Peyer's patch (tissue), 4 donors: Measurements from ENCODE around the gene THBD. TPM values are rescaled to one million over a fixed set of nuclear protein-coding genes. Genes with fewer than 3 reads are reported as not detected.

Experiments
- DNase-seq, 3 donors: peaks; one replicate each; pipeline ENCODE4 v3.0.0-alpha.2; 2017 to 2019
- H3K27ac ChIP-seq, 4 donors: fragments of 200-600 bp; sonication (generic); one replicate each; pipeline ENCODE4 v1.5.1; 2016 to 2019
- H3K27me3 ChIP-seq, 2 donors: fragments of 200-600 bp; sonication (generic); one replicate each; pipeline ENCODE4 v1.5.1; 2019
- H3K36me3 ChIP-seq, 3 donors: fragments of 200-600 bp; sonication (generic); one replicate each; pipeline ENCODE4 v1.5.1; 2016 to 2019
- H3K4me1 ChIP-seq, 4 donors: fragments of 200-600 bp; sonication (generic); one replicate each; pipeline ENCODE4 v1.5.1; 2016 to 2019
- H3K4me3 ChIP-seq, 4 donors: fragments of 200-600 bp; sonication (generic); 1 replicate in 3 of 4; 2 replicates in 1 of 4; pipeline ENCODE4 v1.5.1; 2016 to 2019; ENCODE audit warnings: mild to moderate bottlenecking in 1 of 4
- H3K9me3 ChIP-seq, 4 donors: fragments of 200-600 bp; sonication (generic); one replicate each; pipeline ENCODE4 v1.5.1; 2016 to 2019; ENCODE audit warnings: mild to moderate bottlenecking in 1 of 4
- POLR2A ChIP-seq, 2 donors: fragments of 450-650 bp; IDR thresholded peaks; one replicate each; pipeline ENCODE4 v1.5.1; 2017; ENCODE audit warnings: antibody characterized with exemption in 2 of 2, mild to moderate bottlenecking in 2 of 2, moderate library complexity in 2 of 2
- total RNA-seq, 4 donors: library from RNA; depleted of rRNA; stranded (reverse); fragments of >200 nt; gene quantifications; one replicate each; pipeline ENCODE4 v1.1.0, GENCODE V29; 2016
- TF ChIP-seq, protein P1 (sequence below), 6 experiments: fragments of 450-650 bp in 4 of 6; fragments of 200-600 bp in 2 of 6; sonication (generic) in 1 of 6; IDR thresholded peaks; one replicate each; pipeline ENCODE4 v1.5.1; 2017 to 2019; ENCODE audit warnings: antibody characterized with exemption in 6 of 6, mild to moderate bottlenecking in 3 of 6, moderate library complexity in 1 of 6

THBD gene
- total RNA-seq, 4 donors from 2014 or later = 7.9 to 31.4 (median 12.9) TPM

DNA sequence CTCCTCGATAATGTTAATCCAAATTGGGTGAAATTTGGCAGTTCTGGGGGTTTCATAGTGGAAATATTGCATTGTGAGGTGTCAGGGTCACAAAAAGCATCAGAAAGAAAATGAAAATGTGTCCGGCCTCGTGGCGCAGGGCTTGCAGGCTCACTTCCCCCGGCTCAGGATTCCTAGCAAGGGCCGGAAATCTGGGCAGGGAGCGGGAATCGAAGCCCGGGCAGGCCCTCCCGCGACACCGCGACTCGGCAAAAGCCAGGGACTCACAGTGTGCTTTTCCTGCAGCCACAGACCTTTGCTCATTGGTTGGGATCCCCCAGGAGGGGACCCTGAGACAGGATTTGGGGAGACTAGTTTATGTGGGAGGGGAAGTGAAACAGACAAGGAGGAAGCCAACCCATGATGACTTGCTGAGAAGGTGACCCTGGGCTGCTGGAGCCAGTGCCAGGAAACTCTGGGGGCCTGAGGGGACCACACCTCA, 37.5 kb upstream of the THBD start:
- H3K4me1 ChIP-seq = no peaks in the 10 kb centered on the region
- peak overlapping the region in 3 of 4 donors; percentile 46 to 83 (median 62) for H3K27ac ChIP-seq
- H3K9me3 ChIP-seq = no peaks in the 10 kb centered on the region
- H3K27me3 ChIP-seq = no peaks in the 10 kb centered on the region
- H3K36me3 ChIP-seq = no peaks in the 10 kb centered on the region
- TF ChIP-seq, protein P1, sequence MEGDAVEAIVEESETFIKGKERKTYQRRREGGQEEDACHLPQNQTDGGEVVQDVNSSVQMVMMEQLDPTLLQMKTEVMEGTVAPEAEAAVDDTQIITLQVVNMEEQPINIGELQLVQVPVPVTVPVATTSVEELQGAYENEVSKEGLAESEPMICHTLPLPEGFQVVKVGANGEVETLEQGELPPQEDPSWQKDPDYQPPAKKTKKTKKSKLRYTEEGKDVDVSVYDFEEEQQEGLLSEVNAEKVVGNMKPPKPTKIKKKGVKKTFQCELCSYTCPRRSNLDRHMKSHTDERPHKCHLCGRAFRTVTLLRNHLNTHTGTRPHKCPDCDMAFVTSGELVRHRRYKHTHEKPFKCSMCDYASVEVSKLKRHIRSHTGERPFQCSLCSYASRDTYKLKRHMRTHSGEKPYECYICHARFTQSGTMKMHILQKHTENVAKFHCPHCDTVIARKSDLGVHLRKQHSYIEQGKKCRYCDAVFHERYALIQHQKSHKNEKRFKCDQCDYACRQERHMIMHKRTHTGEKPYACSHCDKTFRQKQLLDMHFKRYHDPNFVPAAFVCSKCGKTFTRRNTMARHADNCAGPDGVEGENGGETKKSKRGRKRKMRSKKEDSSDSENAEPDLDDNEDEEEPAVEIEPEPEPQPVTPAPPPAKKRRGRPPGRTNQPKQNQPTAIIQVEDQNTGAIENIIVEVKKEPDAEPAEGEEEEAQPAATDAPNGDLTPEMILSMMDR (IDR thresholded peaks at IDR 0.05) = no peak
- TF ChIP-seq POLR2A (IDR thresholded peaks at IDR 0.05) = no peak
- H3K4me3 ChIP-seq = no peak overlapping the region
- no peak for DNase-seq

DNA sequence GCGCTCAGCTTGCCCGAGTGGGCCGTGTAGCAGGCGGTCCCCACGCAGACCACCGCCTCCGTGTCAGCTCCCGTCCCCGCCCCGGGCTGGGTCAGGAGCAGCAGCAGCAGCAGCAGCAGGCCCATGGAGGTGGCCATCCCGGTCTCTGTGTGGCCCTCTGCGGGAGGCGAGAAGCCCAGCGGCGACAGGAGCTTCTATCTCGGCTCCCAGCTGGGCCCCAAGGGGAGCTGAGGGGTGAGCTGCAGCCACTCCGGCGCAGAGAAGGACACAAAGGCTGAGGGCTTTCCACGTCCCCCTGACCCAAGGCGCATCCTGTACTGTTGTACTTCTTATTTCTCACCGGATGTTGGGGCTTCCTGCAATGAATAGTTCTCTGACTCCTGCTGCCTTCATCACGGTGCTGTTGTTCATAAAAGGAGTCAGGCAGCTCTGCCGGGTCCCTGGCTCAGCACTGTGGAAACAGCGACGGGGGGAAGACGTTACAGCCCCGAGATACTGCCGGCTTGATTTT, 36.6 kb upstream of the THBD start, which contains the start of gene CD93:
CD93 (minus strand) TSS at position 269 of the 511 bp plus-strand sequence; CDS start at position 137, 132 bp downstream.
- Histone ChIP-seq H3K4me1 (no peaks in the 10 kb centered on the region), H3K36me3 (no peaks in the 10 kb centered on the region), H3K9me3 (no peaks in the 10 kb centered on the region), H3K27me3 (no peaks in the 10 kb centered on the region), H3K4me3 (peak within 1 kb of the TSS in 3 of 4 donors; percentile 5 to 36 (median 34)), H3K27ac (peak within 1 kb of the TSS; percentile 38 to 83 (median 54))
- no peak for DNase-seq
- TF ChIP-seq, protein P1 (IDR thresholded peaks at IDR 0.05) = no peak
- TF ChIP-seq POLR2A (IDR thresholded peaks at IDR 0.05) = peak in 1 of 2 donors; percentile 22

DNA sequence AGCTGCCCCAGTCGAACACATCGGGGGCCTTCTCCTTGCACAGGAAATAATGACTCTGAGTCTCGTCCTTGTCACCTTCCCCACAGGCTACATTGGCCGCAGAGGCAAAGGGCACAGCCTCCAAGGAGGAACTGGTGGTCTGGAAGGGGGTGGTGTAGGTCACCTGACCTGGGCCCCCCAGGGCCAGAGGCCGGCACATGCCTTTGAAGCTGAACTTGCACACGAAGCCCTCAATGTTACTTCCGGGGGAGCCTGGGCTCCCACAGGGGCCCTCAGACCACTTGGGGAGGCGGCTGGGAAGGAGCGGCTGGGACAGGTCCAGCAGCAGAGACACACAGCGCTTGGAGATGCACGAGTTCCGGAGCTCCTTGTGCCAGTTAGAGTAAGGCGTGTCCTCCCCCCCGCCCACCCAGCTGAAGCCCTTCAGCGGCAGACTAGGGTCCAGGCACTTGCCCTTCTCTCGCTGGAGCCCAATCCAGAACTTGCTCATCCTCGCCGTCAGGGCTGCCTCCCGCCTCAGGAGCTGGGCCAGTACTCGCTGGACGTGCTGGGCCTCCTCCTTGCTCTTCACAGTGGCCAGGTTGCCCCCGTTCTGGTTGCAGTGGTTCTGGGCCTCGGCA, 36.1 kb upstream of the THBD start:
- no peaks in the 10 kb centered on the region for H3K4me1 ChIP-seq
- no peak for DNase-seq
- H3K36me3 ChIP-seq = no peaks in the 10 kb centered on the region
- peak overlapping the region; percentile 38 to 83 (median 54) for H3K27ac ChIP-seq
- no peaks in the 10 kb centered on the region for H3K27me3 ChIP-seq
- TF ChIP-seq POLR2A (IDR thresholded peaks at IDR 0.05) = no peak
- TF ChIP-seq, protein P1 (IDR thresholded peaks at IDR 0.05) = no peak
- no peaks in the 10 kb centered on the region for H3K9me3 ChIP-seq
- peak overlapping the region in 3 of 4 donors; percentile 5 to 36 (median 34) for H3K4me3 ChIP-seq

DNA sequence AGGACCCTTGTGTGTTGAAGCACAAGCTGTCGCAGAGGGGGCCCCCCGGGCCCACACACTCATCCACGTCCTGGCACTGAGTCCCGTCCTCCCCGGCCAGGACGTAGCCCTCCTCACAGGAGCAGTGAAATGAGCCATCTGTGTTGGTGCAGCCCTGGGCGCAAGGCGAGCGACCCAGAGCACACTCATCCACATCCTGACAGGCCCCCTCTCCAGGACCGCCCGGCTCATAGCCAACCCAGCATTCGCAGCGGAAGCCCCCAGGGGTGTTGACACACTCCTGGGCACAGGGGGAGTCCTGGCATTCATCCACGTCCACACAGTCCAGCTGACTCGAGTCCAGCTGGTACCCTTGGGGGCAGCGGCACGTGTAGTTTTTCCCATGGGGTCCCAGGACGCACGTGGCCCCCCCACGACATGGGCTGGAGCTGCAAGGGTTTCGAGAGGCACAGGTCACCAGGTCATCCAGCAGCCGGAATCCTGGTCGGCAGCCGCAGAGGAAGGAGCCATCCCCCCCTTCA, 35.4 kb upstream of the THBD start:
- TF ChIP-seq, protein P1 (IDR thresholded peaks at IDR 0.05) = no peak
- no peaks in the 10 kb centered on the region for H3K27me3 ChIP-seq

DNA sequence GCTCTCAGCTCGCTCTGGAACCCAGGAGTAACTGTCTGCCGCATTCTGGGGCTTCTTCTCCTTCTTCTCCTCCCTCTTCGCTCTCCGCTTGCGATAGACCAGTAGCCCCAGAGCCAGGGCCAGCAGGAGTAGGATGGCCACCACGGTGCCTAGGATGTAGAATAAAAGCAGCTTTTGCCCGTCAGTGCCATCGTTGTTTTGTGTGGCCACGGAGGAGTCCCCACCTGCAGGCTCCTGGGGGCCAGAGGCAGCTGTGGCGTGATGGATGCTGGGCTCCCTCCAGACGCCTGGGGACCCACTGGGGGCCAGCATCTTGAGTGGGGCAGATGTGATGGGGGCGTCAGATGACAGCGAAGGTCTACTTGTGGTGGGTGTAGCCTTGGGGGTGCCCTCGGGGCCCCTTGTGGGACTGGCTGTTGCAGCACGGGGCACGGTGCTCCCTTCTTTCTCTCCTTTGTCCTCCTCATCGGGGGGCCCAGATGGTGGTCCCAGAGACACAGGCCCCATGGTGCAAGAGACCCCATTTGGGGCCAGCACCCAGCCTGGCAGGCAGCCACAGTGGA, 34.9 kb upstream of the THBD start:
- no peaks in the 10 kb centered on the region for H3K9me3 ChIP-seq
- peak overlapping the region in 2 of 4 donors; percentile 25 to 34 for H3K4me3 ChIP-seq
- no peak for DNase-seq
- no peaks in the 10 kb centered on the region for H3K36me3 ChIP-seq
- TF ChIP-seq, protein P1 (IDR thresholded peaks at IDR 0.05) = no peak
- TF ChIP-seq POLR2A (IDR thresholded peaks at IDR 0.05) = no peak
- no peaks in the 10 kb centered on the region for H3K27me3 ChIP-seq
- peak overlapping the region; percentile 0 to 83 (median 50) for H3K27ac ChIP-seq
- H3K4me1 ChIP-seq = no peaks in the 10 kb centered on the region

More for the DNA sequence above, 35.4 kb upstream of the THBD start:
- Histone ChIP-seq H3K4me3 (peak overlapping the region in 2 of 4 donors; percentile 25 to 34), H3K4me1 (no peaks in the 10 kb centered on the region), H3K9me3 (no peaks in the 10 kb centered on the region), H3K27ac (peak overlapping the region; percentile 38 to 83 (median 54)), H3K36me3 (no peaks in the 10 kb centered on the region)
- no peak for DNase-seq
